ENCODE data around the gene LYZL6.

GRCh38 chr17:35948092-35948491 lies 4.6 kb upstream of the LYZL6 start:
- TF ChIP-seq CTCF (IDR thresholded peaks at IDR 0.05) (no peak), SIN3A (IDR thresholded peaks at IDR 0.05; ENCODE audit: borderline replicate concordance, insufficient read depth, low read depth, low read length) (no peak)
- TF ChIP-seq, protein P1, sequence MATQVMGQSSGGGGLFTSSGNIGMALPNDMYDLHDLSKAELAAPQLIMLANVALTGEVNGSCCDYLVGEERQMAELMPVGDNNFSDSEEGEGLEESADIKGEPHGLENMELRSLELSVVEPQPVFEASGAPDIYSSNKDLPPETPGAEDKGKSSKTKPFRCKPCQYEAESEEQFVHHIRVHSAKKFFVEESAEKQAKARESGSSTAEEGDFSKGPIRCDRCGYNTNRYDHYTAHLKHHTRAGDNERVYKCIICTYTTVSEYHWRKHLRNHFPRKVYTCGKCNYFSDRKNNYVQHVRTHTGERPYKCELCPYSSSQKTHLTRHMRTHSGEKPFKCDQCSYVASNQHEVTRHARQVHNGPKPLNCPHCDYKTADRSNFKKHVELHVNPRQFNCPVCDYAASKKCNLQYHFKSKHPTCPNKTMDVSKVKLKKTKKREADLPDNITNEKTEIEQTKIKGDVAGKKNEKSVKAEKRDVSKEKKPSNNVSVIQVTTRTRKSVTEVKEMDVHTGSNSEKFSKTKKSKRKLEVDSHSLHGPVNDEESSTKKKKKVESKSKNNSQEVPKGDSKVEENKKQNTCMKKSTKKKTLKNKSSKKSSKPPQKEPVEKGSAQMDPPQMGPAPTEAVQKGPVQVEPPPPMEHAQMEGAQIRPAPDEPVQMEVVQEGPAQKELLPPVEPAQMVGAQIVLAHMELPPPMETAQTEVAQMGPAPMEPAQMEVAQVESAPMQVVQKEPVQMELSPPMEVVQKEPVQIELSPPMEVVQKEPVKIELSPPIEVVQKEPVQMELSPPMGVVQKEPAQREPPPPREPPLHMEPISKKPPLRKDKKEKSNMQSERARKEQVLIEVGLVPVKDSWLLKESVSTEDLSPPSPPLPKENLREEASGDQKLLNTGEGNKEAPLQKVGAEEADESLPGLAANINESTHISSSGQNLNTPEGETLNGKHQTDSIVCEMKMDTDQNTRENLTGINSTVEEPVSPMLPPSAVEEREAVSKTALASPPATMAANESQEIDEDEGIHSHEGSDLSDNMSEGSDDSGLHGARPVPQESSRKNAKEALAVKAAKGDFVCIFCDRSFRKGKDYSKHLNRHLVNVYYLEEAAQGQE (IDR thresholded peaks at IDR 0.05; ENCODE audit: insufficient read depth in 1 of 2, low read depth in 2 of 2, low read length in 1 of 2): no peak
